HFFc6 (cell line): ENCODE results near the gene UBE2A. TPM values are rescaled to one million over a fixed set of nuclear protein-coding genes. Genes with fewer than 3 reads are reported as not detected.

Experiments used
- DNase-seq: peaks from one replicate; pipeline ENCODE4 v3.0.0-alpha.2; 2018
- H3K27ac Mint-ChIP-seq: 2 replicates; pipeline ENCODE4 v1.8.0; 2020; ENCODE audit warnings: mild to moderate bottlenecking, mixed read lengths
- H3K27me3 Mint-ChIP-seq: 2 replicates; pipeline ENCODE4 v1.8.0; 2021; ENCODE audit warnings: mild to moderate bottlenecking, moderate library complexity, mixed read lengths; ENCODE audit not compliant: insufficient read depth
- H3K36me3 Mint-ChIP-seq: 2 replicates; pipeline ENCODE4 v1.8.0; 2021; ENCODE audit warnings: low read depth, mixed read lengths
- H3K4me1 Mint-ChIP-seq: 2 replicates; pipeline ENCODE4 v1.8.0; 2020; ENCODE audit warnings: low read depth, mixed read lengths
- H3K4me3 Mint-ChIP-seq: 2 replicates; pipeline ENCODE4 v1.8.0; 2020; ENCODE audit warnings: mild to moderate bottlenecking, moderate library complexity, mixed read lengths
- H3K9me3 Mint-ChIP-seq: 2 replicates; pipeline ENCODE4 v1.8.0; 2020; ENCODE audit warnings: mild to moderate bottlenecking, mixed read lengths
- CTCF ChIP-seq: fragments of 200-600 bp; sonication (generic); IDR thresholded peaks from 2 replicates; pipeline ENCODE4 v1.5.0; 2021; ENCODE audit warnings: antibody characterized with exemption, mild to moderate bottlenecking
- long read RNA-seq: library from polyadenylated mRNA; unstranded; transcript quantifications from one replicate; pipeline ENCODE4 v2.0.0, GENCODE V29; 2019
- total RNA-seq, 6 experiments: library from RNA; stranded (reverse); fragmentation: NEBNext Ultra II Directional; extraction: Animal tissue kit (Norgen Biotek cat#: 25700); gene quantifications; 2 replicates in 1 of 6; 3 replicates in 5 of 6; pipeline ENCODE4 v1.2.3, GENCODE V29; 2021

The UBE2A gene
- 10 to 100 TPM; 83.5 to 99.4 (median 94.4) TPM for total RNA-seq
- long read RNA-seq, transcript UBE2A-202 (6 exons, 1,874 nt), result major isoform, 109 of 149 reads
- long read RNA-seq, transcript UBE2A-207 (5 exons, 934 nt), result minor isoform, 11 of 149 reads
- long read RNA-seq, partial matches to known transcripts, result 2 of 149 reads
- long read RNA-seq, other reads (novel, unspliced or antisense), result 21 of 149 reads

- TF ChIP-seq CTCF, result peak; percentile 65
- Mint-ChIP-seq H3K9me3 (no peaks in the 10 kb centered on the region), H3K27me3 (no peaks in the 10 kb centered on the region), H3K4me1 (peaks cover 14% of the 10 kb centered on the region), H3K36me3 (no peaks in the 10 kb centered on the region), H3K27ac (peak within 1 kb of the TSS; percentile 97), H3K4me3 (peak within 1 kb of the TSS; percentile 95)
- DNase-seq, result peak; percentile 80
These were observed at the start of gene UBE2A for GRCh38 chrX:119574394-119575266. UBE2A (plus strand) TSS chrX:119574563; CDS start chrX:119574712, 149 bp downstream.

GRCh38 chrX:119529345-119530276 lies 44.8 kb upstream of the UBE2A start:
- Mint-ChIP-seq H3K9me3 (no peaks in the 10 kb centered on the region), H3K27me3 (no peaks in the 10 kb centered on the region), H3K27ac (no peak overlapping the region), H3K4me3 (no peak overlapping the region), H3K36me3 (peaks cover 7% of the 10 kb centered on the region), H3K4me1 (no peaks in the 10 kb centered on the region)
- no peak for DNase-seq
- no peak for TF ChIP-seq CTCF

- peaks cover 12% of the 10 kb centered on the region; the same call in 1 of the 2 replicates for H3K36me3 Mint-ChIP-seq
- H3K27me3 Mint-ChIP-seq, result no peaks in the 10 kb centered on the region; the same call in 1 of the 2 replicates
- H3K4me1 Mint-ChIP-seq, result peaks cover 20% of the 10 kb centered on the region
- no peak for DNase-seq
- peak overlapping the region; percentile 70 for H3K27ac Mint-ChIP-seq
- TF ChIP-seq CTCF, result no peak
- no peak overlapping the region for H3K4me3 Mint-ChIP-seq
- no peaks in the 10 kb centered on the region for H3K9me3 Mint-ChIP-seq
These were observed 36.9 kb upstream of the UBE2A start for GRCh38 chrX:119537487-119537886.

GRCh38 chrX:119539872-119540271 lies 34.5 kb upstream of the UBE2A start:
- H3K4me3 Mint-ChIP-seq, result no peak overlapping the region
- H3K27me3 Mint-ChIP-seq, result no peaks in the 10 kb centered on the region; the same call in 1 of the 2 replicates
- H3K9me3 Mint-ChIP-seq, result no peaks in the 10 kb centered on the region
- peaks cover 20% of the 10 kb centered on the region for H3K4me1 Mint-ChIP-seq
- peak; percentile 26; the same call in 1 of the 2 replicates for TF ChIP-seq CTCF
- peaks cover 12% of the 10 kb centered on the region; the same call in 1 of the 2 replicates for H3K36me3 Mint-ChIP-seq
- no peak for DNase-seq
- no peak overlapping the region for H3K27ac Mint-ChIP-seq

- Mint-ChIP-seq H3K4me1 (peaks cover 20% of the 10 kb centered on the region), H3K27ac (peak overlapping the region; percentile 75), H3K9me3 (no peaks in the 10 kb centered on the region), H3K27me3 (no peaks in the 10 kb centered on the region; the same call in 1 of the 2 replicates), H3K4me3 (peak overlapping the region; percentile 34), H3K36me3 (peaks cover 12% of the 10 kb centered on the region; the same call in 1 of the 2 replicates)
- peak; percentile 75 for DNase-seq
- TF ChIP-seq CTCF, result no peak
These were observed 33.2 kb upstream of the UBE2A start for GRCh38 chrX:119541188-119541587.
